Measurements from ENCODE around the gene ABCC8. TPM values are rescaled to one million over a fixed set of nuclear protein-coding genes. Genes with fewer than 3 reads are reported as not detected.

Gene ABCC8
- total RNA-seq, 1 donor from 2014 or later: 0.30 TPM

GRCh38 chr11:17401316-17401715, 75.3 kb downstream of the ABCC8 start:
- H3K9me3 Mint-ChIP-seq: no peaks in the 10 kb centered on the region
- DNase-seq (ENCODE audit: low spot score): no peak
- peaks cover 2% of the 10 kb centered on the region for H3K27me3 Mint-ChIP-seq (ENCODE audit: low read depth)
- intact Hi-C loops (cut with micrococcal nuclease): no loop called here
- no peak overlapping the region for H3K4me3 Mint-ChIP-seq (ENCODE audit: low read depth)
- no peaks in the 10 kb centered on the region for H3K4me1 Mint-ChIP-seq (ENCODE audit: low read depth)
- no peak overlapping the region for H3K27ac Mint-ChIP-seq
- H3K36me3 Mint-ChIP-seq (ENCODE audit: low read depth): no peaks in the 10 kb centered on the region

GRCh38 chr11:17400048-17400775, 76.4 kb downstream of the ABCC8 start:
- no peaks in the 10 kb centered on the region for H3K9me3 Mint-ChIP-seq
- no peaks in the 10 kb centered on the region for H3K36me3 Mint-ChIP-seq (ENCODE audit: low read depth)
- no peak for DNase-seq (ENCODE audit: low spot score)
- H3K27me3 Mint-ChIP-seq (ENCODE audit: low read depth): peaks cover 2% of the 10 kb centered on the region
- H3K4me1 Mint-ChIP-seq (ENCODE audit: low read depth): no peaks in the 10 kb centered on the region
- H3K27ac Mint-ChIP-seq: no peak overlapping the region
- intact Hi-C loops (cut with micrococcal nuclease): no loop called here
- no peak overlapping the region for H3K4me3 Mint-ChIP-seq (ENCODE audit: low read depth)

- Mint-ChIP-seq H3K4me3 (ENCODE audit: low read depth) (no peak overlapping the region), H3K27me3 (ENCODE audit: low read depth) (peaks cover 2% of the 10 kb centered on the region), H3K27ac (no peak overlapping the region), H3K36me3 (ENCODE audit: low read depth) (no peaks in the 10 kb centered on the region), H3K9me3 (no peaks in the 10 kb centered on the region), H3K4me1 (ENCODE audit: low read depth) (no peaks in the 10 kb centered on the region)
- no peak for DNase-seq (ENCODE audit: low spot score)
- intact Hi-C loops (cut with micrococcal nuclease): no loop called here
Observed at GRCh38 chr11:17399236-17399635, 77.4 kb downstream of the ABCC8 start.

- no peak for DNase-seq (ENCODE audit: low spot score)
- intact Hi-C loops (cut with micrococcal nuclease): no loop called here
- peaks cover 2% of the 10 kb centered on the region for H3K27me3 Mint-ChIP-seq (ENCODE audit: low read depth)
- H3K4me1 Mint-ChIP-seq (ENCODE audit: low read depth): no peaks in the 10 kb centered on the region
- no peak overlapping the region for H3K4me3 Mint-ChIP-seq (ENCODE audit: low read depth)
- no peaks in the 10 kb centered on the region for H3K36me3 Mint-ChIP-seq (ENCODE audit: low read depth)
- no peaks in the 10 kb centered on the region for H3K9me3 Mint-ChIP-seq
- H3K27ac Mint-ChIP-seq: no peak overlapping the region
Observed at GRCh38 chr11:17397311-17398002, 79.2 kb downstream of the ABCC8 start.

GRCh38 chr11:17396598-17397310, 79.9 kb downstream of the ABCC8 start:
- H3K27me3 Mint-ChIP-seq (ENCODE audit: low read depth): peaks cover 5% of the 10 kb centered on the region
- no peak overlapping the region for H3K27ac Mint-ChIP-seq
- DNase-seq (ENCODE audit: low spot score): no peak
- H3K36me3 Mint-ChIP-seq (ENCODE audit: low read depth): no peaks in the 10 kb centered on the region
- intact Hi-C loops (cut with micrococcal nuclease): no loop called here
- no peak overlapping the region for H3K4me3 Mint-ChIP-seq (ENCODE audit: low read depth)
- H3K4me1 Mint-ChIP-seq (ENCODE audit: low read depth): no peaks in the 10 kb centered on the region
- no peaks in the 10 kb centered on the region for H3K9me3 Mint-ChIP-seq

GRCh38 chr11:17395978-17396377, 80.7 kb downstream of the ABCC8 start:
- Mint-ChIP-seq H3K4me1 (ENCODE audit: low read depth) (no peaks in the 10 kb centered on the region), H3K27ac (no peak overlapping the region), H3K4me3 (ENCODE audit: low read depth) (no peak overlapping the region), H3K9me3 (no peaks in the 10 kb centered on the region), H3K36me3 (ENCODE audit: low read depth) (no peaks in the 10 kb centered on the region), H3K27me3 (ENCODE audit: low read depth) (peaks cover 10% of the 10 kb centered on the region)
- intact Hi-C loops (cut with micrococcal nuclease): no loop called here
- DNase-seq (ENCODE audit: low spot score): no peak

- no peaks in the 10 kb centered on the region for H3K4me1 Mint-ChIP-seq (ENCODE audit: low read depth)
- H3K27ac Mint-ChIP-seq: no peak overlapping the region
- H3K9me3 Mint-ChIP-seq: no peaks in the 10 kb centered on the region
- no peak for DNase-seq (ENCODE audit: low spot score)
- H3K4me3 Mint-ChIP-seq (ENCODE audit: low read depth): no peak overlapping the region
- no peaks in the 10 kb centered on the region for H3K36me3 Mint-ChIP-seq (ENCODE audit: low read depth)
- H3K27me3 Mint-ChIP-seq (ENCODE audit: low read depth): peaks cover 9% of the 10 kb centered on the region
- intact Hi-C loops (cut with micrococcal nuclease): no loop called here
Observed at GRCh38 chr11:17395554-17395961, 81.1 kb downstream of the ABCC8 start.

- Mint-ChIP-seq H3K4me1 (ENCODE audit: low read depth) (peaks cover 3% of the 10 kb centered on the region), H3K36me3 (ENCODE audit: low read depth) (no peaks in the 10 kb centered on the region), H3K27me3 (ENCODE audit: low read depth) (peaks cover 15% of the 10 kb centered on the region), H3K9me3 (no peaks in the 10 kb centered on the region), H3K27ac (no peak overlapping the region), H3K4me3 (ENCODE audit: low read depth) (no peak overlapping the region)
- intact Hi-C loops (cut with micrococcal nuclease): no loop called here
- no peak for DNase-seq (ENCODE audit: low spot score)
Observed at GRCh38 chr11:17394743-17395390, 81.8 kb downstream of the ABCC8 start.

- peaks cover 3% of the 10 kb centered on the region for H3K4me1 Mint-ChIP-seq (ENCODE audit: low read depth)
- no peaks in the 10 kb centered on the region for H3K9me3 Mint-ChIP-seq
- no peak overlapping the region for H3K4me3 Mint-ChIP-seq (ENCODE audit: low read depth)
- intact Hi-C loops (cut with micrococcal nuclease): no loop called here
- H3K36me3 Mint-ChIP-seq (ENCODE audit: low read depth): no peaks in the 10 kb centered on the region
- H3K27ac Mint-ChIP-seq: no peak overlapping the region
- no peak for DNase-seq (ENCODE audit: low spot score)
- peaks cover 18% of the 10 kb centered on the region for H3K27me3 Mint-ChIP-seq (ENCODE audit: low read depth)
Observed at GRCh38 chr11:17393472-17393871, 83.2 kb downstream of the ABCC8 start.

- no peak for DNase-seq (ENCODE audit: low spot score)
- H3K4me3 Mint-ChIP-seq (ENCODE audit: low read depth): no peak overlapping the region
- intact Hi-C loops (cut with micrococcal nuclease): no loop called here
- H3K9me3 Mint-ChIP-seq: no peaks in the 10 kb centered on the region
- no peaks in the 10 kb centered on the region for H3K36me3 Mint-ChIP-seq (ENCODE audit: low read depth)
- H3K27me3 Mint-ChIP-seq (ENCODE audit: low read depth): peaks cover 18% of the 10 kb centered on the region
- peaks cover 3% of the 10 kb centered on the region for H3K4me1 Mint-ChIP-seq (ENCODE audit: low read depth)
- no peak overlapping the region for H3K27ac Mint-ChIP-seq
Observed at GRCh38 chr11:17392872-17393271, 83.8 kb downstream of the ABCC8 start.

- no peak for DNase-seq (ENCODE audit: low spot score)
- Mint-ChIP-seq H3K4me3 (ENCODE audit: low read depth) (no peak overlapping the region), H3K27ac (no peak overlapping the region), H3K9me3 (no peaks in the 10 kb centered on the region), H3K27me3 (ENCODE audit: low read depth) (peaks cover 22% of the 10 kb centered on the region), H3K4me1 (ENCODE audit: low read depth) (peaks cover 3% of the 10 kb centered on the region), H3K36me3 (ENCODE audit: low read depth) (no peaks in the 10 kb centered on the region)
- intact Hi-C loops (cut with micrococcal nuclease): no loop called here
Observed at GRCh38 chr11:17391493-17392355, 84.9 kb downstream of the ABCC8 start.
